GM19240 (cell line): ENCODE measurements around the gene CDCA3.

ENCODE experiments used
- DNase-seq: peaks from one replicate; pipeline ENCODE4 v3.0.0; 2011; ENCODE audit warnings: low spot score; ENCODE audit not compliant: insufficient read length

Gene CDCA3

DNA sequence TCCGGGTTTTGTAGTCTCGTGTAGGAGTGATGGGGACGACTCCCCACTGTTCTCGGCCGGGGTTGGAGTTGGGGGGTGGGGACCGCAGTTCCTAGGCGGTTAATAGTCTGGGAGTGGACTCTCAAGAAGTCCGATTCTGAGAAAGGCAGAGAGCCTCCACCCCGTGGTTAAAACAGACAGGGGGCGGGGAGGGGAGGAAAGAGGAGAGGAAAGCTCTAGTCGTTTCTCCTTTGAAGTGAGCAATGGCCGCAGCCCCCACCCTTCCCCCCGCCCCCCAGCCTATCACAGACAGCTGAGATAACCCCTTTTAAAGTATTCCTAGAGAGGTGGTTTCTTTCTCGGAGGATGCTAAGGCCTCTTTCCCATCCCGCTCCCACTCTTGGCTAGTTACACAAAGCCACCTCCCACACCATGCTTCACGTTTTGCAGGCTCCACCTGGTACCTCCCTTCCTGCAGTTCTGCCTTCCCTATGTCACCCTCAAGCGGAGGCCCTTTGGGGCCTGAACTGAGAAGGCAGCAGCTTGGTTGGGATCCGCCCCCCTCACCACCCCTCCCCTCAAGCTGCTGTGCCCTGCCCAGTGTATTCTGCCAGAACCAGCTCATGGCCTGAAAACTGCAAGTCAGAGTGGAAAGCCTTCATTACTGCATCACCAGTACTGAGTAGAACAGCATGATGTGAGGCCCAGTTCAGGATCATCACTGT is 1.7 kb upstream of the CDCA3 start:
- no peak for DNase-seq

DNA sequence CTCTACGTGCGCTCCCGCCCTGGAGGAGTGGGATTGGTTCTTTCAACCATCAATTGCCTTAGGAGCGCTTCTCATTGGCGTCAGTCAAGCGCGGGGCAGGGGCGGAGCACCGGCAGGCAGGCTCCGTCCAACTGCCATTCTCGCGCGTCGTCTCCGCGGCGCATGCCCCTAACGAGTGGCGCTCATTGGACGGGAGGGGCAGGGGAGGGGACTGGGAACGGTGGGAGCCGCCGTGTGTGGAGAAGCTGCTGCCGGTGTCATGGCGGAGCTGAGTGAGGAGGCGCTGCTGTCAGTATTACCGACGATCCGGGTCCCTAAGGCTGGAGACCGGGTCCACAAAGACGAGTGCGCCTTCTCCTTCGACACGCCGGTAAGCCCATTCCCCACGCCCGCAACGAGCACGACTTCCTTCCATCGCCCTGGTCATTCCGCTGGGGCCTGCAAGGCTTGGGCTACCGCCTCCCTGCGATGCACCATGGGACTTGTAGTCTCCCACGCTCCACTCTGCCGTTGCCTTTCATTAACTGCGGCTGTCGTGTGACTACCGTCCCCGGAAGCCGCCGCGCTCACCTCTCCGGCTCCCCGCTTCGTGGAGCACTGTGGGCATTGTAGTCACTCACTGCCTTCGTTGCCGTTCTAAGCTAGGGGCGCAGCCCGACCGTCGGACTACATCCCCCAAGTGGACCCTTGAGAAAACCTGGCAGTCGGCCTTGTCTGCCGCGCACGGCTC is 1.0 kb upstream of the CDCA3 start, which contains the start of gene USP5:
USP5 (plus strand) TSS at position 230 of the 730 bp plus-strand sequence; CDS start at position 260, 30 bp downstream.
- DNase-seq = peak; percentile 95

GRCh38 chr12:6850796-6851152 is 312 bp downstream of the CDCA3 start:
- no peak for DNase-seq

- DNase-seq = no peak
These were observed 1.0 kb downstream of the CDCA3 start for GRCh38 chr12:6849976-6850560.

- no peak for DNase-seq
These were observed 1.7 kb downstream of the CDCA3 start for GRCh38 chr12:6849427-6849826.

- DNase-seq = no peak
These were observed 3.4 kb downstream of the CDCA3 start for GRCh38 chr12:6847676-6848075.

- DNase-seq = no peak
These were observed 4.7 kb downstream of the CDCA3 start for GRCh38 chr12:6846316-6846869.

DNA sequence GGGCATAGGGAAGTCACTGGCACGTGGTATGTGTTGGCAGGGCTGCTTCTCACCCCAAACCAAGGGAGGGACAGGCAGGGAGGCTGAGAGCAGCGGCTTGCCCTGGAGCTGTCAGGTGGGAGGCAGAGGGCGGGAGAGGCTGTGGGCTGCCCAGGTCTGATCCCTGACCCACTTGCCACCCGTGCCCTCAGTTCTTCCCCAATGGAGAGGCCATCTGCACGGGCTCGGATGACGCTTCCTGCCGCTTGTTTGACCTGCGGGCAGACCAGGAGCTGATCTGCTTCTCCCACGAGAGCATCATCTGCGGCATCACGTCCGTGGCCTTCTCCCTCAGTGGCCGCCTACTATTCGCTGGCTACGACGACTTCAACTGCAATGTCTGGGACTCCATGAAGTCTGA is 5.7 kb downstream of the CDCA3 start:
- DNase-seq = no peak

- DNase-seq = no peak
These were observed 7.8 kb downstream of the CDCA3 start for GRCh38 chr12:6843118-6843902.

GRCh38 chr12:6842075-6842474 is 9.0 kb downstream of the CDCA3 start:
- no peak for DNase-seq

DNA sequence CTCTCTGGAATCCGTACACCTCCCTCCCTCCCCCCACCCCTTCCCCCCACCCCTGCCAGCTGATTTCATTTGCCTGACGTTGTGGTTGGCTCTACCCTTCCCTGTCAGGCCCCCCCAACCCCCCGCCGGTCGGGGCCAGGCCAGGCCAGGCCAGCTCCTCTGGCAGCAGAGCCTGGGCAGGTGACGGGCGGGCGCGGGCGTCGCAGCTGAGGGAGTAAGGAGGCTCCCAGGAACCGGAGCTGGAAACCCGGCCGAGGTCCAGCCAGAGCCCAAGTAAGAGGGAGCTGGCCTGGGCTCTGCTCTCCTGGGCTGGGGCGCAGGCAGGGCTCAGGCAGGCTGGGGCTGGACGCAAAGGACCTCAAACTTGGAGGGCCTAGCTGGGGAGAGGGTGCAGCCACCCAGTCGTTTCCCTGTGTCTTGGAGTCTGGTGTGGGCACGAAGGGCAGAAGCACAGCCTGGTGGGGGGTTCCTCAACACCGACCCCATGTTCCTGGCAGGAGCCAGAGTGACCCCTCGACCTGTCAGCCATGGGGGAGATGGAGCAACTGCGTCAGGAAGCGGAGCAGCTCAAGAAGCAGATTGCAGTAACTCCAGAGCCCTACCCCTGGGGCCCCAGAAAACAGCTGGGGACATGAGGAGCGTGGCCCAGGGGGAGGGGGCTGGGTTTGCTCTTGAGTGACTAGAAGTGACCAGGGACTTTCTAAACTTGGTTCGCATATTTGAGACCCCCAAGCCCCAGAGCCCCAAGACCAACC is 10.1 kb downstream of the CDCA3 start, which contains the start of gene GNB3:
GNB3 (plus strand) TSS at position 165 of the 755 bp plus-strand sequence; CDS start at position 528, 363 bp downstream.
- DNase-seq = no peak

GRCh38 chr12:6840330-6840729 is 10.8 kb downstream of the CDCA3 start:
- no peak for DNase-seq

GRCh38 chr12:6839482-6840201 is 11.4 kb downstream of the CDCA3 start:
- DNase-seq = peak; percentile 63

DNA sequence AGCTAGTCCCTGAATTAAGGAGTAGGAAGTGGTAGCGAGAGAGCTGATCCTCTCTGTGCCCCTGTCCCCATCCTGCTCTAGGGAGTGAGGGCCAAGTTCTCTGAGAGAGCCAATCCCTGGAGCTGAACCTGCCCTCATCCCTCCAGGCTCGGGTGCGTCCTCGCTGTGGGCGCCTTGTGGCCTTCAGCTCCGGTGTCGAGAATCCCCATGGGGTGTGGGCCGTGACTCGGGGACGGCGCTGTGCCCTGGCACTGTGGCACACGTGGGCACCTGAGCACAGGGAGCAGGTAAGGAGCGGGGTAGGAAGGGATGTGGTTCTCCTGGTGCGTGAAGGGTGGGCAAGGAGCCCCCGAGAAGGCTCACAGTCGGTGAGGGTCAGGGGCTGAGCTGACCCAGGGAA is 12.2 kb downstream of the CDCA3 start:
- no peak for DNase-seq

GRCh38 chr12:6837370-6838060 is 13.6 kb downstream of the CDCA3 start:
- no peak for DNase-seq

DNA sequence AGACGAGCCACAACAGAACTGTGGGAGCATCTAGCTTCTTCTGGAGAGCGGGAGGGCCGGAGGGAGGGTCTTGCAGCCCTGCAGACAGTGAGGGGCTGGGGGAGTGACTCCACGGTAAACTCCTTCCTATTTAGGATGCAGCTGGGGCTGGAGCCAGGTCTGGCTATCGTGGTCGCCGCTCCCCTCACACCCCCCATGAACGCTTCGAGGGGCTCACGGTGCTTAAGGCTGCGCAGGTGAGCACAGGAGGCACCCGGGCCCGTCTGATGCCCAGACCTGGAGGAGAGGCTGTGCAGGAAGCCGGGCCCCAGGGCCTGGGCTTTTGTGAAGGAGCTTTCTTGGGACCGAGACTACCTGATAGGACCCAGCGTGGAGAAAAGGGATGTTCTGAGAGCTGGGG is 14.2 kb downstream of the CDCA3 start:
- no peak for DNase-seq

DNA sequence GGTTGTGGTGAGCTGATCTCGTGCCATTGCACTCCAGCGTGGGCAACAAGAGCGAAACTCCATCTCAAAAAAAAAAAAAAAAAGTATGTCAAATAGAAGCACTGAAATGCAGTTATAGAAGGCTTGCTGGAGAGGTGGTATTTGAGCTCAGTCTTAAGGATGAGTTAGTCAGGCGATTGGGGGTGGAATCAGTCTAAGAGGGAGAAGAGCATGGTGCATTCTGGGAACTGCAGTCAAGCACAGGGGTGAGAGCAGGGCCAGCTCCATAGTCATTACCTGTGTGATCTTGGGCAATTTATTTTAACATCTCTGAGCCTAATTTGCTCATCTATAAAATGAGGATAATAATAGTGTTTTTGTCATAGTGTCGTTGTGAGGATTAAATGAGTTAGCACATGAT is 16.2 kb downstream of the CDCA3 start:
- DNase-seq = no peak

GRCh38 chr12:6834254-6834653 is 16.8 kb downstream of the CDCA3 start:
- DNase-seq = no peak

DNA sequence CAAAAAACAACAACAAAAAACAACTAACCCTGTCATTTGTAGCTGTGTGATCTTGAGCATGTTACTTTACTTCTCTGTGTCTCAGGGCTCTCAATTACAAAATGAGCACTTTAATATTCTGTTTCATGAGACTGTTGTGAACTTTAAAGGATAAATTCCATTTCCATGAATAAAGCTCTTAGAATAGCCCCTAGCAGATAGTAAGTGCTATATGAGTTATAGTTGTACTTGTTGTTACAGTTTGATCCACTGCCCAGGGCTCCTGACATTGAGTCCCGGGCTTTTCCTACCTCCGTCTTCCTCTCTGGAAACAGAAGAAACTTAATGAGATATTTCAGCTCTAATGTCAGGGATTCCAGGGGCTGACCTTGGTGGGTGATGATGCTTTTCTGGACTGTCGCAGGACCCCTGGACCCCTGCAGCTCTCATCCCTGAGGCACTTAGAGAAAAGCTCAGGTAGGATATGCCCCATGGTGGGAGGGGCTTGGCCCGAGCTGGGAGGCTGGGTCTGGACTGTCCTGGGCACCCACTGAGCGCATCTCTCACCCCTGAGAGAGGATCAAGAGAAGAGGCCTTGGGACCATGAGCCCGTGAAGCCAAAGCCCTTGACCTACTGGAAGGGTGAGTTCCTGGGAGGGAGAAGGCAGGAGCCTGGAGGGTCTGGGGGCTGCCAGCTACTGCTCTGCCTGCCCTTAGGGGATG is 17.7 kb downstream of the CDCA3 start:
- no peak for DNase-seq
